ENCODE measurements around the gene SIX3.

SIX3 gene

DNA sequence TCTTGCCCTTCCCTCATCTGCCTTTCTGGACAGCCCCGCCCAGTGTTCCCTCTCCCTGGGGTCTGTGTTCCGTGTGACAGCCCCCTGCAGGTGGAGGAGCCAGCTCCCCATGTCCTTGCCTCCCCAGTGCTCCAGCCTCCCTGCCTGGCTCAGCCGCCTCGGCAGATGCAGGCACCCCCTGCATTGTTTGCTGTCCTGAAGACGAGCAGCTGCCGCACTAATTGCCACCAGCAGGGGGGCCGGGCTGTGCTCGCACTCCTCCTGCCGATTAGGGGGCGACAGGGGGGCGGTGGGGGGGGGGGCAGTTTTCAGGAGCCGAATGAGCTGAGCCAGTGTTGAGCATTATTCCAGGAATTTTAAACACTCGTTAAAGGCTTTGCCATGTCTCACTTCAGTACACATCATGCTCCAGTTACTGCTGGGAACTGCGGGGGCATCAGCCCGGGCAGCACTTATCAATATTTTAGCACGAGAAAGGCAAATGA, 23.3 kb downstream of the SIX3 start:
- Histone ChIP-seq H3K27ac (replicated peaks; ENCODE audit: low read length) (no peak overlapping the region), H3K27me3 (ENCODE audit: control insufficient read depth in 3 of 3, insufficient read depth in 3 of 3, low read depth in 1 of 3, low read length in 3 of 3) (peaks cover 0 to 9% (median 0%) of the 10 kb centered on the region in 3 experiments), H3K9ac (ENCODE audit: low read depth, low read length, poor library complexity) (no peak overlapping the region), H3K18ac (ENCODE audit: low read length) (peak overlapping the region; percentile 81), H3K4ac (ENCODE audit: low read length) (no peak overlapping the region), H3K79me1 (ENCODE audit: low read depth, low read length) (no peaks in the 10 kb centered on the region), H4K8ac (ENCODE audit: low read depth, low read length) (no peak overlapping the region), H2AFZ (ENCODE audit: low read length) (peak overlapping the region; percentile 53), H3K9me3 (replicated peaks in 1 of 2; ENCODE audit: control insufficient read depth in 2 of 2, insufficient read depth in 1 of 2, low read depth in 1 of 2, low read length in 2 of 2) (no peaks in the 10 kb centered on the region), H2BK15ac (ENCODE audit: low read length) (no peak overlapping the region), H2BK5ac (ENCODE audit: low read length) (no peak overlapping the region), H3K4me3 (ENCODE audit: low read length in 2 of 2) (no peak overlapping the region), H3K14ac (ENCODE audit: low read length) (no peak overlapping the region), H2BK12ac (ENCODE audit: low read length) (no peak overlapping the region), H4K91ac (ENCODE audit: low read depth, low read length, poor library complexity) (no peak overlapping the region), H2AK5ac (ENCODE audit: low read depth, low read length) (no peak overlapping the region), H3K36me3 (replicated peaks in 1 of 2; ENCODE audit: control insufficient read depth in 2 of 2, insufficient read depth in 2 of 2, low read length in 2 of 2) (peaks cover 0 to 6% of the 10 kb centered on the region in 2 donors), H3K4me2 (ENCODE audit: insufficient read depth, low read length, poor library complexity, severe bottlenecking) (no peak overlapping the region), H3K23ac (ENCODE audit: low read depth, low read length, poor library complexity) (no peak overlapping the region), H3K4me1 (ENCODE audit: control insufficient read depth in 2 of 2, insufficient read depth in 1 of 2, low read depth in 1 of 2, low read length in 2 of 2) (peaks cover 0 to 10% of the 10 kb centered on the region in 2 donors), H2BK120ac (ENCODE audit: low read depth, low read length) (no peak overlapping the region)
- no peak for DNase-seq (ENCODE audit: low spot score)
- WGBS, 2 donors (ENCODE audit: extremely low coverage in 2 of 2, insufficient read length in 2 of 2, insufficient replicate concordance in 1 of 2) = no CpG with 5 or more reads among the region's 16 CpGs

DNA sequence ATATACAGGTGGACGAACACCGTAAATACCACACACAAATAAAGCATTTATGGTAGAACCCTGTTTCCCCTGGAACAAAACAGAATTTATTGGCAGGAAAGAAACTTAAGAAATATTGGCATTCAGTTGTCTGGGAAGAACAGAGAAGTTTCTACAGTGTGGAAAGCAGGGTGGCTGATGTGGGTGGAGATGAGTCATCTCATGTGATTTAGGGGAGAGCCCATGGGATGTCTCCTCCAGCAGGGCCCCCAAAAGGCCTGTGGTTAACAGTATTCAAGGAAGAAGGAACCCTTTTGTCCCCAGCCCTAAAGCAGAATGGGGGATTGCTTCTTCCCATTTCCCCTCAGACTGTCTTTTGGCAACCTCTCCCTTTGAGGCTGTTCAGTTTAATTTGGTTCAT, 24.2 kb downstream of the SIX3 start:
- Histone ChIP-seq H3K36me3 (replicated peaks in 1 of 2; ENCODE audit: control insufficient read depth in 2 of 2, insufficient read depth in 2 of 2, low read length in 2 of 2) (peaks cover 0 to 6% of the 10 kb centered on the region in 2 donors), H3K9me3 (replicated peaks in 1 of 2; ENCODE audit: control insufficient read depth in 2 of 2, insufficient read depth in 1 of 2, low read depth in 1 of 2, low read length in 2 of 2) (no peaks in the 10 kb centered on the region), H3K23ac (ENCODE audit: low read depth, low read length, poor library complexity) (no peak overlapping the region), H2BK120ac (ENCODE audit: low read depth, low read length) (no peak overlapping the region), H2BK12ac (ENCODE audit: low read length) (no peak overlapping the region), H3K14ac (ENCODE audit: low read length) (no peak overlapping the region), H3K27me3 (ENCODE audit: control insufficient read depth in 3 of 3, insufficient read depth in 3 of 3, low read depth in 1 of 3, low read length in 3 of 3) (peaks cover 0 to 4% (median 0%) of the 10 kb centered on the region in 3 experiments), H3K4me3 (ENCODE audit: low read length in 2 of 2) (no peak overlapping the region), H3K4me1 (ENCODE audit: control insufficient read depth in 2 of 2, insufficient read depth in 1 of 2, low read depth in 1 of 2, low read length in 2 of 2) (peaks cover 0 to 13% of the 10 kb centered on the region in 2 donors), H4K8ac (ENCODE audit: low read depth, low read length) (no peak overlapping the region), H3K79me1 (ENCODE audit: low read depth, low read length) (no peaks in the 10 kb centered on the region), H2BK15ac (ENCODE audit: low read length) (no peak overlapping the region), H3K18ac (ENCODE audit: low read length) (no peak overlapping the region), H2BK5ac (ENCODE audit: low read length) (no peak overlapping the region), H3K4me2 (ENCODE audit: insufficient read depth, low read length, poor library complexity, severe bottlenecking) (no peak overlapping the region), H3K27ac (replicated peaks; ENCODE audit: low read length) (no peak overlapping the region), H4K91ac (ENCODE audit: low read depth, low read length, poor library complexity) (no peak overlapping the region), H3K9ac (ENCODE audit: low read depth, low read length, poor library complexity) (no peak overlapping the region), H3K4ac (ENCODE audit: low read length) (no peak overlapping the region), H2AFZ (ENCODE audit: low read length) (no peak overlapping the region), H2AK5ac (ENCODE audit: low read depth, low read length) (no peak overlapping the region)
- DNase-seq (ENCODE audit: low spot score) = no peak
- no CpG with 5 or more reads among the region's 2 CpGs for WGBS, 2 donors (ENCODE audit: extremely low coverage in 2 of 2, insufficient read length in 2 of 2, insufficient replicate concordance in 1 of 2)

DNA sequence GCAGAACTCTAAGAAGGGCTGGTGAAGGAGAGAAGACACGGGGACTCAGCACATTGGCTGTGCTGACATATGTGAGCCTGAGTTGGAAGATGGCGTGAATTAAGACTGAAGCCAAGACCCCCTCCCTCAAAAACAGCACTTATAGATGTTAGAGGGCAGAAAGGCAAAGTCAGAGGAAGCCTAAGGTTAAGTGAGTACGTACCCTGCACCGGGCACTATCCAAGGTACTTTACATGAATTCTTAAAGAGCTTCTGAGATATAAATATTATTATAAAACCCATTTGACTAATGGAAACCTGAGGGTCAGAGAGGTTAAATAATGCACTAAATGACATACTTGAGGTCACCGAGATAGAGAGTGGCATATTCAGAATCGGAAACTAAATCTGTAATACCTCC, 25.6 kb downstream of the SIX3 start:
- WGBS, 2 donors (ENCODE audit: extremely low coverage in 2 of 2, insufficient read length in 2 of 2, insufficient replicate concordance in 1 of 2) = no CpG with 5 or more reads among the region's 6 CpGs
- Histone ChIP-seq H3K27me3 (ENCODE audit: control insufficient read depth in 3 of 3, insufficient read depth in 3 of 3, low read depth in 1 of 3, low read length in 3 of 3) (peaks cover 0 to 4% (median 0%) of the 10 kb centered on the region in 3 experiments), H3K4me3 (ENCODE audit: low read length in 2 of 2) (no peak overlapping the region), H2BK120ac (ENCODE audit: low read depth, low read length) (no peak overlapping the region), H3K4me2 (ENCODE audit: insufficient read depth, low read length, poor library complexity, severe bottlenecking) (no peak overlapping the region), H2BK12ac (ENCODE audit: low read length) (no peak overlapping the region), H3K23ac (ENCODE audit: low read depth, low read length, poor library complexity) (no peak overlapping the region), H3K18ac (ENCODE audit: low read length) (no peak overlapping the region), H2BK15ac (ENCODE audit: low read length) (no peak overlapping the region), H3K27ac (replicated peaks; ENCODE audit: low read length) (no peak overlapping the region), H2AK5ac (ENCODE audit: low read depth, low read length) (no peak overlapping the region), H3K79me1 (ENCODE audit: low read depth, low read length) (no peaks in the 10 kb centered on the region), H2BK5ac (ENCODE audit: low read length) (no peak overlapping the region), H3K9me3 (replicated peaks in 1 of 2; ENCODE audit: control insufficient read depth in 2 of 2, insufficient read depth in 1 of 2, low read depth in 1 of 2, low read length in 2 of 2) (no peaks in the 10 kb centered on the region), H2AFZ (ENCODE audit: low read length) (no peak overlapping the region), H3K36me3 (replicated peaks in 1 of 2; ENCODE audit: control insufficient read depth in 2 of 2, insufficient read depth in 2 of 2, low read length in 2 of 2) (peaks cover 0 to 6% of the 10 kb centered on the region in 2 donors), H3K9ac (ENCODE audit: low read depth, low read length, poor library complexity) (no peak overlapping the region), H4K8ac (ENCODE audit: low read depth, low read length) (no peak overlapping the region), H3K4ac (ENCODE audit: low read length) (no peak overlapping the region), H3K14ac (ENCODE audit: low read length) (no peak overlapping the region), H3K4me1 (ENCODE audit: control insufficient read depth in 2 of 2, insufficient read depth in 1 of 2, low read depth in 1 of 2, low read length in 2 of 2) (peaks cover 0 to 15% of the 10 kb centered on the region in 2 donors), H4K91ac (ENCODE audit: low read depth, low read length, poor library complexity) (no peak overlapping the region)
- no peak for DNase-seq (ENCODE audit: low spot score)

DNA sequence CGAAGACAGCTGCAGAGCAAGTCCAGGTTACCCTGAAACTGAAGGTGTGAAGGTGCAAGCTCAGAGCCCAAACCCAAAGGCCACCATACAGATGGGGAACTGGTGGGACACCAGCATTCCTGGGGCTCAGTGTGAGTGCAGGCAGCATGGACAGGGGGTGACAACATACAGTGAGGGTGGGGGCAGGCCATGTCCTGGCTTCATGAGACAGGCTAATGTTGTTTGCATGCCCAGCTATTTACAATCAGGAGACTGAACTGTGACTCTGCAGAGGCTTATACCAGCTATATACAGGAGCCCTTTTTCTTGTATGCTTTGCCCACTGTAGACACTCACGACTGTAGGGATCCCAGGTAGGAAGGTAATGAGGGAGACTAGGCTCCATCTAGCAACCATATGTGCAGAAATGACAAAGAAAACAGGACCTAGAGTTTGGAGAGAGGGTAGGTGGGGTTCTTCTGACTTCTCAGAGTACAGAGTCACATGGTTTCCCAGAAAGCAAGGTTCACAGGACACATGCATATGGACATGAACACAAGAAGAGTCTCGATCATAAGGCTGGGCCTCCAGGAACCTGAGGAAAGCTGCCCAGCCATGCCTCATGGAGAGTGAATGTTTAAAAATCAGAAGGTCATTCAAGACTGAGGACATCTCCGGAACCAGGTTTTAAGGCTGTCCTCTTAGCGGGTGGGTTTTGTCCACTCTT, 26.4 kb downstream of the SIX3 start:
- Histone ChIP-seq H3K4me2 (ENCODE audit: insufficient read depth, low read length, poor library complexity, severe bottlenecking) (no peak overlapping the region), H4K91ac (ENCODE audit: low read depth, low read length, poor library complexity) (no peak overlapping the region), H2BK15ac (ENCODE audit: low read length) (no peak overlapping the region), H2BK12ac (ENCODE audit: low read length) (no peak overlapping the region), H2AFZ (ENCODE audit: low read length) (no peak overlapping the region), H3K4me1 (ENCODE audit: control insufficient read depth in 2 of 2, insufficient read depth in 1 of 2, low read depth in 1 of 2, low read length in 2 of 2) (peaks cover 0 to 20% of the 10 kb centered on the region in 2 donors), H3K4ac (ENCODE audit: low read length) (no peak overlapping the region), H3K27me3 (ENCODE audit: control insufficient read depth in 3 of 3, insufficient read depth in 3 of 3, low read depth in 1 of 3, low read length in 3 of 3) (peaks cover 0 to 4% (median 0%) of the 10 kb centered on the region in 3 experiments), H4K8ac (ENCODE audit: low read depth, low read length) (no peak overlapping the region), H3K27ac (replicated peaks; ENCODE audit: low read length) (no peak overlapping the region), H2BK5ac (ENCODE audit: low read length) (no peak overlapping the region), H3K18ac (ENCODE audit: low read length) (no peak overlapping the region), H2BK120ac (ENCODE audit: low read depth, low read length) (no peak overlapping the region), H3K9ac (ENCODE audit: low read depth, low read length, poor library complexity) (no peak overlapping the region), H3K9me3 (replicated peaks in 1 of 2; ENCODE audit: control insufficient read depth in 2 of 2, insufficient read depth in 1 of 2, low read depth in 1 of 2, low read length in 2 of 2) (no peaks in the 10 kb centered on the region), H2AK5ac (ENCODE audit: low read depth, low read length) (no peak overlapping the region), H3K79me1 (ENCODE audit: low read depth, low read length) (no peaks in the 10 kb centered on the region), H3K36me3 (replicated peaks in 1 of 2; ENCODE audit: control insufficient read depth in 2 of 2, insufficient read depth in 2 of 2, low read length in 2 of 2) (peaks cover 0 to 6% of the 10 kb centered on the region in 2 donors), H3K14ac (ENCODE audit: low read length) (no peak overlapping the region), H3K4me3 (ENCODE audit: low read length in 2 of 2) (peak overlapping the region in 1 of 2 donors; percentile 47), H3K23ac (ENCODE audit: low read depth, low read length, poor library complexity) (no peak overlapping the region)
- no peak for DNase-seq (ENCODE audit: low spot score)
- WGBS, 2 donors (ENCODE audit: extremely low coverage in 2 of 2, insufficient read length in 2 of 2, insufficient replicate concordance in 1 of 2) = no CpG with 5 or more reads among the region's 5 CpGs

Measured in neuronal stem cell (in vitro differentiated cells).